Lower lobe of right lung (tissue), 2 donors: ENCODE data around the gene CNMD. TPM values are rescaled to one million over a fixed set of nuclear protein-coding genes. Genes with fewer than 3 reads are reported as not detected.

Source experiments
- ATAC-seq, 2 donors: fragments of 200-7000 bp; cut with Tn5 transposase; one replicate each; pipeline ENCODE4 v1.9.1; 2020 to 2022; ENCODE audit warnings: mild to moderate bottlenecking in 2 of 2, moderate library complexity in 2 of 2
- DNase-seq: peaks from one replicate; pipeline ENCODE4 v3.0.0-alpha.2; 2020
- H3K27ac ChIP-seq: fragments of 200-600 bp; one replicate; pipeline ENCODE4 v1.8.0; 2022
- H3K27me3 ChIP-seq: fragments of 200-600 bp; one replicate; pipeline ENCODE4 v1.8.0; 2022; ENCODE audit warnings: low read depth
- H3K36me3 ChIP-seq: fragments of 200-600 bp; one replicate; pipeline ENCODE4 v1.8.0; 2022; ENCODE audit warnings: mild to moderate bottlenecking
- H3K4me1 ChIP-seq: fragments of 200-600 bp; one replicate; pipeline ENCODE4 v1.8.0; 2022
- H3K4me3 ChIP-seq: fragments of 200-600 bp; one replicate; pipeline ENCODE4 v1.8.0; 2022; ENCODE audit warnings: mild to moderate bottlenecking
- H3K9me3 ChIP-seq: fragments of 200-600 bp; one replicate; pipeline ENCODE4 v1.8.0; 2022
- CTCF ChIP-seq: fragments of 200-600 bp; IDR thresholded peaks from one replicate; pipeline ENCODE4 v1.8.0; 2022; ENCODE audit warnings: antibody characterized with exemption, mild to moderate bottlenecking
- intact Hi-C: fragments of 100-400 bp; cut with DNase I; formaldehyde crosslinking; loops from one replicate; pipeline ENCODE4 v1.11.0; 2022
- total RNA-seq: library from RNA; stranded (reverse); fragmentation: NEBNext Ultra II Directional; extraction: Animal tissue kit (Norgen Biotek cat#: 25700); gene quantifications from one replicate; pipeline ENCODE4 v1.2.1, GENCODE V29; 2021
- donor health status: DM: no; HTN: yes; CAD: no; lungs with severe emphysema.

Gene CNMD
- total RNA-seq, 1 donor from 2014 or later: not detected

- TF ChIP-seq CTCF: no peak
- DNase-seq: no peak
- intact Hi-C loops: no loop called here
These were observed 39.5 kb upstream of the CNMD start for GRCh38 chr13:52779103-52779502.

GRCh38 chr13:52776726-52777125, 37.1 kb upstream of the CNMD start:
- ATAC-seq (no peak), DNase-seq (no peak)
- Histone ChIP-seq H3K4me3 (no peak overlapping the region), H3K27ac (no peak overlapping the region), H3K27me3 (peaks cover 10% of the 10 kb centered on the region), H3K9me3 (no peaks in the 10 kb centered on the region), H3K36me3 (no peaks in the 10 kb centered on the region), H3K4me1 (no peaks in the 10 kb centered on the region)
- intact Hi-C loops: no loop called here
- no peak for TF ChIP-seq CTCF

More at GRCh38 chr13:52779103-52779502, 39.5 kb upstream of the CNMD start:
- Histone ChIP-seq H3K27ac (no peak overlapping the region), H3K9me3 (no peaks in the 10 kb centered on the region), H3K4me3 (no peak overlapping the region), H3K27me3 (no peaks in the 10 kb centered on the region), H3K36me3 (no peaks in the 10 kb centered on the region), H3K4me1 (no peaks in the 10 kb centered on the region)
- ATAC-seq: no peak

GRCh38 chr13:52775511-52775910, 35.9 kb upstream of the CNMD start:
- no peaks in the 10 kb centered on the region for H3K4me1 ChIP-seq
- H3K36me3 ChIP-seq: no peaks in the 10 kb centered on the region
- peaks cover 10% of the 10 kb centered on the region for H3K27me3 ChIP-seq
- no peak for TF ChIP-seq CTCF
- no peak overlapping the region for H3K4me3 ChIP-seq
- DNase-seq (no peak), ATAC-seq (no peak)
- H3K9me3 ChIP-seq: no peaks in the 10 kb centered on the region
- no peak overlapping the region for H3K27ac ChIP-seq
- intact Hi-C loops: no loop called here

DNA sequence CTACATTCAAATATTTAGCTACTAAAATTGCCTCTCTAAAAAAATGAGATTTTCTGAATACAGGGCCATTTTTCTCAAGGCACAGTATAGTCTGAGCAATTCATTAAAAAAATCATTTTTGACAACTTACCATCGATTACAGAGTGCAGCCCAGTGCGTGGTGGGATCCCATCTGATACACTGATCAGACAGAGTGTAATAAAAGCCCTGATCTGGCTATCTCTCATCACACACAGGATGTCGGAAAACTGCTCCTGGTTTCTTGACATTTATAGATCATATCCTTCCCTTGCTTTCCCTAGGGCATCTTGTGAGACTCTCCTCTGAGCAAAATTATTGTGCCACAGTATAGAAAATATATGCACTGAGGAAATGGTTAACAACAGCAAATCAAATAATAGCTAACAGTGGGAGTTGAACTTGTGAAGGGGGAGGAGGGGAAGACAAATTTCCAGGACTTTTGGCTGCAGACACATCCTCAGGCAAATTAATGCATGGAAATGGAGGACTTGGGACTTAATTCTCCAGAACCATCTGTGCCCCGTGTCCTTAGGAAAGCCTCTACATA, 28.4 kb upstream of the CNMD start:
- intact Hi-C loops: no loop called here
- Histone ChIP-seq H3K27ac (no peak overlapping the region), H3K4me1 (no peaks in the 10 kb centered on the region), H3K4me3 (no peak overlapping the region), H3K36me3 (no peaks in the 10 kb centered on the region), H3K9me3 (no peaks in the 10 kb centered on the region), H3K27me3 (peaks cover 10% of the 10 kb centered on the region)
- ATAC-seq: no peak
- no peak for DNase-seq
- TF ChIP-seq CTCF: no peak

DNA sequence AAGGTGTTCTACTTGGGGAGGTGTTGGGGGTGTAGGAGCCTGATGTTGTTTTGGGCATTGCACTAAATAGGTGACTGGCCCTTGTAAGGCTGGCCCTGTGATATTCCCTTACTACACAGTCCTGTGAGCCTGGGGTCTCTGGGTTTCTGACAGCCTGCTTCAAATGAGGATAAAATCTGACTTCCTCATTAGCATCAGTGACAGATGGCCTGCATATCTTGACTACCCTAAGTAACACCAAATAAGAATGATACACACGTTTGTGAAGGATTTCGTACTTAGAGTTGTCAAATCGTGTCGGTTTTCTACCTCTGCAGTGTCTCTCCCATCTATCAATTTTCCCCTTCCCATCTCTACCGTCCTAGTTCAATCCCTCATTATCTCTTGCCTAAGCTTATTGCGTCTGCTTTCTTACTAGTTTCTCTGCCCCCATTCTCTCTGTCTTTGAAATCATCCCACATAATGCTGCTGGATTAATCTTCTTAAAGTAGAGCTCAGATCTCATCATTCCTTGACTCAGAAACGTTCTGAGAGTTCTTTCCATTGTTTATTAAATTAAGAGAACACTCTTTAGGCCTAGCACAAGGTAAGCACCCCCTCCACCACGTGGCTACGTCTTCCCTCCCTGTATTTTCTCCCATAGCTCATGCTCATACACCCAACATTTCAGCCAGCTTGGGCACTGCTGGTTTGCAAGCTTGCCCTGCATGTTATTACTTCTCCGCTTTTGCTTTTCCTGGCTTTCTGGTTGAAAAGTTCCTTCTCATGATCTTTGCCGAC, 26.2 kb upstream of the CNMD start:
- H3K27me3 ChIP-seq: no peaks in the 10 kb centered on the region
- intact Hi-C loops: no loop called here
- no peaks in the 10 kb centered on the region for H3K36me3 ChIP-seq
- no peaks in the 10 kb centered on the region for H3K4me1 ChIP-seq
- H3K9me3 ChIP-seq: no peaks in the 10 kb centered on the region
- no peak for DNase-seq
- no peak for TF ChIP-seq CTCF
- H3K4me3 ChIP-seq: no peak overlapping the region
- no peak for ATAC-seq
- no peak overlapping the region for H3K27ac ChIP-seq
